Glutamatergic neuron (in vitro differentiated cells): ENCODE results near the gene FBXL20. TPM values are rescaled to one million over a fixed set of nuclear protein-coding genes. Genes with fewer than 3 reads are reported as not detected.

ENCODE experiments used
- DNase-seq: peaks from one replicate; pipeline ENCODE4 v3.0.0; 2022
- H3K27ac Mint-ChIP-seq: one replicate; pipeline ENCODE4 v1.8.0; 2020; ENCODE audit warnings: mild to moderate bottlenecking, mixed read lengths, inconsistent platforms; ENCODE audit not compliant: unreplicated experiment
- H3K27me3 Mint-ChIP-seq: one replicate; pipeline ENCODE4 v1.8.0; 2020; ENCODE audit warnings: mild to moderate bottlenecking, moderate library complexity, mixed read lengths, inconsistent platforms; ENCODE audit not compliant: unreplicated experiment
- H3K36me3 Mint-ChIP-seq: one replicate; pipeline ENCODE4 v1.8.0; 2020; ENCODE audit warnings: mild to moderate bottlenecking, mixed read lengths, inconsistent platforms; ENCODE audit not compliant: unreplicated experiment
- H3K4me1 Mint-ChIP-seq: one replicate; pipeline ENCODE4 v1.8.0; 2020; ENCODE audit warnings: mild to moderate bottlenecking, low read depth, mixed read lengths, inconsistent platforms; ENCODE audit not compliant: unreplicated experiment
- H3K4me3 Mint-ChIP-seq: one replicate; pipeline ENCODE4 v1.8.0; 2020; ENCODE audit warnings: mild to moderate bottlenecking, mixed read lengths, inconsistent platforms; ENCODE audit not compliant: unreplicated experiment
- H3K9me3 Mint-ChIP-seq: one replicate; pipeline ENCODE4 v1.8.0; 2020; ENCODE audit warnings: mild to moderate bottlenecking, moderate library complexity, mixed read lengths, inconsistent platforms; ENCODE audit not compliant: unreplicated experiment
- CTCF ChIP-seq: fragments of 200-600 bp; sonication (generic); IDR thresholded peaks from one replicate; pipeline ENCODE4 v1.5.0; 2021; ENCODE audit not compliant: partially characterized antibody, unreplicated experiment
- total RNA-seq: library from RNA; stranded (reverse); fragmentation: NEBNext Ultra II Directional; extraction: Animal tissue kit (Norgen Biotek cat#: 25700); gene quantifications from one replicate; pipeline ENCODE4 v1.2.1, GENCODE V29; 2021; ENCODE audit not compliant: unreplicated experiment

The FBXL20 gene
- total RNA-seq, 1 donor from 2014 or later = 31.0 TPM

DNA sequence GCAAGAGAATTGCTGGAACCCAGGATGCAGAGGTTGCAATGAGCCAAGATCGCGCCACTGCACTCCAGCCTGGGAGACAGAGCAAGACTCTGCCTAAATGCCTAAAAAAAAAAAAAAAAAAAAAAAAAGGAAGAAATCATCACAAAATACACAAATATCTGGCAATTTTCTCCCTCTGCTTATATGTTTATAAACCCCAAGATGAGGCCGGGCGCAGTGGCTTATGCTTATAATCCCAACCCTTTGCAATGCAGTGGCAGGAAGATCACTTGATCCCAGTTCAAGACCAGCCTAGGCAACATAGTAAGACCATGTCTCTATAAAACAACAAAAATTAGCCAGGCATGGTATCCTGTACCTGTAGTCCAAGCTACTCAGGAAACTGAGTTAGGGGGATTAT, 28.2 kb upstream of the FBXL20 start:
- no peak for TF ChIP-seq CTCF
- Mint-ChIP-seq H3K27me3 (peaks cover 2% of the 10 kb centered on the region), H3K36me3 (no peaks in the 10 kb centered on the region), H3K4me1 (no peaks in the 10 kb centered on the region), H3K27ac (no peak overlapping the region), H3K9me3 (peaks cover 1% of the 10 kb centered on the region), H3K4me3 (no peak overlapping the region)
- no peak for DNase-seq

GRCh38 chr17:39416141-39416540, 14.7 kb upstream of the FBXL20 start:
- H3K27me3 Mint-ChIP-seq = no peaks in the 10 kb centered on the region
- no peak overlapping the region for H3K4me3 Mint-ChIP-seq
- TF ChIP-seq CTCF = no peak
- H3K4me1 Mint-ChIP-seq = no peaks in the 10 kb centered on the region
- no peak for DNase-seq
- no peak overlapping the region for H3K27ac Mint-ChIP-seq
- no peaks in the 10 kb centered on the region for H3K9me3 Mint-ChIP-seq
- no peaks in the 10 kb centered on the region for H3K36me3 Mint-ChIP-seq

DNA sequence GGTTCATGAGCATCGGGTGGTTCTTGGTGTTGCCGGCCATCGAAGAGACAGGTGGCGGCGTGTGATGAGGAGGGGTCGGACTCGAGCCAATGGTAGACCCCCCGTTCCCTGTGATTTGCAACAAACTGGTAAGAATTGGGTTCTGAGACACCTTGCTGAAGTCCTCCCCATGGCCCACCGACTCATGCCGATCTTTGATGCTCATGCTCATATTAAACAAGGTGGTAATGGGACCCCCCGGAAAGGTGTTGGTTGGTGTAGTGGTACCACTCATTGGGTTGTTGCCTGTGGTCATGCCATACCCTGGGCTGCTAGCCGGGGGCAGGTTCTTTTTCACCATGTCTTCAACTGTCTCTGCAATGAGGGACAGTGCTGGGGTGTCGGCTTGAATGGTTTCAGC, 8.9 kb upstream of the FBXL20 start:
- DNase-seq = no peak
- Mint-ChIP-seq H3K27me3 (no peaks in the 10 kb centered on the region), H3K4me1 (no peaks in the 10 kb centered on the region), H3K9me3 (no peaks in the 10 kb centered on the region), H3K36me3 (no peaks in the 10 kb centered on the region), H3K27ac (no peak overlapping the region), H3K4me3 (no peak overlapping the region)
- TF ChIP-seq CTCF = no peak

GRCh38 chr17:39408360-39408759, 6.9 kb upstream of the FBXL20 start:
- no peaks in the 10 kb centered on the region for H3K36me3 Mint-ChIP-seq
- no peak overlapping the region for H3K27ac Mint-ChIP-seq
- no peaks in the 10 kb centered on the region for H3K4me1 Mint-ChIP-seq
- H3K27me3 Mint-ChIP-seq = no peaks in the 10 kb centered on the region
- peaks cover 2% of the 10 kb centered on the region for H3K9me3 Mint-ChIP-seq
- DNase-seq = no peak
- H3K4me3 Mint-ChIP-seq = no peak overlapping the region
- TF ChIP-seq CTCF = no peak

GRCh38 chr17:39406951-39407350, 5.5 kb upstream of the FBXL20 start:
- no peak overlapping the region for H3K27ac Mint-ChIP-seq
- no peak overlapping the region for H3K4me3 Mint-ChIP-seq

More at GRCh38 chr17:39406951-39407350, 5.5 kb upstream of the FBXL20 start:
- no peaks in the 10 kb centered on the region for H3K4me1 Mint-ChIP-seq
- H3K9me3 Mint-ChIP-seq = peaks cover 5% of the 10 kb centered on the region
- DNase-seq = no peak
- H3K36me3 Mint-ChIP-seq = no peaks in the 10 kb centered on the region
- H3K27me3 Mint-ChIP-seq = no peaks in the 10 kb centered on the region
- no peak for TF ChIP-seq CTCF
